Kidney (tissue), 14 donors: ENCODE measurements around the gene GPATCH2. TPM values are rescaled to one million over a fixed set of nuclear protein-coding genes. Genes with fewer than 3 reads are reported as not detected.

Experiments used
- DNase-seq, 5 donors: peaks; one replicate each; pipeline ENCODE4 v3.0.0-alpha.2; 2013 to 2020
- FAIRE-seq: peaks from 2 replicates; lab custom pipeline; 2012; peaks lifted over from hg19 to GRCh38; lab: Jason Lieb, UNC
- H3K27ac ChIP-seq, 2 donors: one replicate each; pipeline ENCODE4 v1.7.0; 2013; ENCODE audit warnings: low read depth in 2 of 2, low read length in 2 of 2, inconsistent platforms in 1 of 2
- H3K27me3 ChIP-seq: one replicate; pipeline ENCODE4 v1.7.1; 2013; ENCODE audit warnings: low read length, inconsistent platforms; ENCODE audit not compliant: control insufficient read depth, insufficient read depth
- H3K36me3 ChIP-seq, 3 donors: one replicate each; pipeline versions ENCODE4 v1.7.0 to v1.7.1; 2013; ENCODE audit warnings: low read length in 3 of 3, control low read depth in 1 of 3, inconsistent platforms in 1 of 3; ENCODE audit not compliant: insufficient read depth in 3 of 3, control insufficient read depth in 2 of 3
- H3K4me1 ChIP-seq, 3 donors: one replicate each; pipeline versions ENCODE4 v1.7.0 to v1.7.1; 2013; ENCODE audit warnings: low read length in 3 of 3, inconsistent platforms in 1 of 3, low read depth in 1 of 3; ENCODE audit not compliant: control insufficient read depth in 2 of 3, insufficient read depth in 2 of 3
- H3K4me3 ChIP-seq, 3 donors: one replicate each; pipeline versions ENCODE4 v1.7.0 to v1.8.1; 2013; ENCODE audit warnings: low read length in 3 of 3, control low read depth in 1 of 3, inconsistent platforms in 1 of 3
- H3K9ac ChIP-seq, 3 donors: one replicate each; pipeline versions ENCODE4 v1.7.0 to v1.7.1; 2013; ENCODE audit warnings: low read length in 3 of 3, control low read depth in 1 of 3, inconsistent platforms in 1 of 3
- H3K9me3 ChIP-seq, 3 donors: one replicate each; pipeline versions ENCODE4 v1.7.0 to v1.7.1; 2013; ENCODE audit warnings: low read length in 3 of 3, control low read depth in 1 of 3, inconsistent platforms in 1 of 3; ENCODE audit not compliant: control insufficient read depth in 2 of 3, insufficient read depth in 1 of 3
- intact Hi-C: fragments of 100-400 bp; cut with DNase I; formaldehyde crosslinking; loops from one replicate; pipeline ENCODE4 v1.11.1; 2022
- polyA plus RNA-seq: library from polyadenylated mRNA; stranded (reverse); fragments of 350-450 nt; fragmentation: Illumina TruSeq; extraction: RNeasy Lipid Tissue Mini Kit (QIAGEN cat#74804); gene quantifications from one replicate; pipeline ENCODE4 v1.2.3, GENCODE V29; 2014; ENCODE audit warnings: low read depth, low replicate concordance; ENCODE audit not compliant: insufficient read depth
- total RNA-seq: library from RNA; stranded (reverse); fragmentation: NEBNext Ultra II Directional; extraction: Animal tissue kit (Norgen Biotek cat#: 25700); gene quantifications from one replicate; pipeline ENCODE4 v1.2.1, GENCODE V29; 2021
- TF ChIP-seq, protein P1 (sequence below): IDR thresholded peaks from 3 replicates; pipeline ENCODE4 v1.5.1; 2012; ENCODE audit warnings: mild to moderate bottlenecking, moderate library complexity, borderline replicate concordance; ENCODE audit not compliant: insufficient read depth; ENCODE audit errors: extremely low read depth
- donor health status: control.
- donor health status: control.
- donor health status: control.
- donor health status: control.
- donor health status: control.
- donor health status: DM: yes; HTN: yes; CAD: no.
- donor health status: Normal renal cell carcinoma (clear cell type).

GPATCH2 gene
- total and polyA plus RNA-seq, 2 donors from 2014 or later: 3.9 to 18.7 TPM

DNA sequence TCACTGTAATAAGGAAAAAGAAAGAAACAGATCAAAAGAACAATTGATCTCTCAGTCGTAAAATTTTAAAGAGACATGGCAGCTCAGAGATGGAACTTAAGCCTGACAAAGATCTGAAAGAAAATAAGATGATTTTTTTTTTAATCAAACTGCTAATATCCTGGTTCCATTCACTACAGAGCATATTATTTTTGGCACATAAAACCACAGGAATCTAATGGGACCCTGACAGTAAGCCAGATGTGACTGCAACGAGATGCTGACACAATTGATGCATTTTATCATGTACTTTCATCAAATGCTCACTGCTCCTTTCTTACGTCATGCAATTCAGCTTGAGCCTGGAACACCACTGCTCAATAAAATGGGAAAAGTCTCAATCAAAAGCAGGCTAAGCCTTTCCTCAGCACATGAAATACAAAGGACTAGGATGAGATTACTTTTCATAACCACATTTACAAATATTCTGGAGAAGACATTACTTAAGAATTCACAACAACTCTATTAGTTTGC lies 16.6 kb downstream of the GPATCH2 start:
- no peaks in the 10 kb centered on the region for H3K4me1 ChIP-seq
- intact Hi-C loops: no loop called here
- H3K9ac ChIP-seq: no peak overlapping the region
- H3K4me3 ChIP-seq: no peak overlapping the region
- no peaks in the 10 kb centered on the region for H3K27me3 ChIP-seq
- FAIRE-seq (no peak), DNase-seq (no peak)
- TF ChIP-seq, protein P1, sequence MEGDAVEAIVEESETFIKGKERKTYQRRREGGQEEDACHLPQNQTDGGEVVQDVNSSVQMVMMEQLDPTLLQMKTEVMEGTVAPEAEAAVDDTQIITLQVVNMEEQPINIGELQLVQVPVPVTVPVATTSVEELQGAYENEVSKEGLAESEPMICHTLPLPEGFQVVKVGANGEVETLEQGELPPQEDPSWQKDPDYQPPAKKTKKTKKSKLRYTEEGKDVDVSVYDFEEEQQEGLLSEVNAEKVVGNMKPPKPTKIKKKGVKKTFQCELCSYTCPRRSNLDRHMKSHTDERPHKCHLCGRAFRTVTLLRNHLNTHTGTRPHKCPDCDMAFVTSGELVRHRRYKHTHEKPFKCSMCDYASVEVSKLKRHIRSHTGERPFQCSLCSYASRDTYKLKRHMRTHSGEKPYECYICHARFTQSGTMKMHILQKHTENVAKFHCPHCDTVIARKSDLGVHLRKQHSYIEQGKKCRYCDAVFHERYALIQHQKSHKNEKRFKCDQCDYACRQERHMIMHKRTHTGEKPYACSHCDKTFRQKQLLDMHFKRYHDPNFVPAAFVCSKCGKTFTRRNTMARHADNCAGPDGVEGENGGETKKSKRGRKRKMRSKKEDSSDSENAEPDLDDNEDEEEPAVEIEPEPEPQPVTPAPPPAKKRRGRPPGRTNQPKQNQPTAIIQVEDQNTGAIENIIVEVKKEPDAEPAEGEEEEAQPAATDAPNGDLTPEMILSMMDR: no peak
- H3K36me3 ChIP-seq: peaks cover 0 to 5% (median 2%) of the 10 kb centered on the region in 3 donors
- H3K9me3 ChIP-seq: no peaks in the 10 kb centered on the region
- H3K27ac ChIP-seq: no peak overlapping the region

- Histone ChIP-seq H3K9ac (no peak overlapping the region), H3K9me3 (no peaks in the 10 kb centered on the region), H3K4me3 (no peak overlapping the region), H3K27ac (no peak overlapping the region), H3K4me1 (no peaks in the 10 kb centered on the region), H3K36me3 (peaks cover 0 to 8% (median 4%) of the 10 kb centered on the region in 3 donors), H3K27me3 (no peaks in the 10 kb centered on the region)
- no peak for FAIRE-seq
- TF ChIP-seq, protein P1: no peak
- intact Hi-C loops: no loop called here
- no peak for DNase-seq
These were observed 25.5 kb downstream of the GPATCH2 start for GRCh38 chr1:217605390-217605789.

GRCh38 chr1:217602380-217602779 lies 28.5 kb downstream of the GPATCH2 start:
- H3K27ac ChIP-seq: no peak overlapping the region
- peaks cover 0 to 4% (median 3%) of the 10 kb centered on the region in 3 donors for H3K36me3 ChIP-seq
- no peaks in the 10 kb centered on the region for H3K4me1 ChIP-seq
- no peaks in the 10 kb centered on the region for H3K9me3 ChIP-seq
- no peak overlapping the region for H3K9ac ChIP-seq
- no peak for DNase-seq
- no peak overlapping the region for H3K4me3 ChIP-seq
- intact Hi-C loops: no loop called here
- no peaks in the 10 kb centered on the region for H3K27me3 ChIP-seq
- TF ChIP-seq, protein P1: no peak
- no peak for FAIRE-seq

DNA sequence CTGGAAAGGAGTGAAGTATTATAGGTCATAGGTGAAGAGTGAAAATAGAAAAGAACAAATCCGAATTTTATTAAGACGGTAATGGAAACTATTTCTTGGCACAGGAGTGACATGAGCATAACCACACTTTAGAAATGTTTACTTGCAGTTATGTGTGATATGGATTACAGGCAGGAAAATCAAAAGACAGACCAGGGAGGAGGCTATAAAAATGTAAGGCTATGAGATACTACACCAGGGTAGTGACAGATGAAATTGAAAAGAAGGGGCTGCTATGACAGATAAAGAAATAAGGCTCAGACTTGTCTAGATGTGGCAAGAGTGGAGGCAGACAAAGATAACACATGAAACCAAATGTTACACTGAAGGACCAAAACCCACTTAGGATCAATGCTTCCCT lies 31.7 kb downstream of the GPATCH2 start:
- intact Hi-C loops: no loop called here
- Histone ChIP-seq H3K27ac (no peak overlapping the region), H3K9ac (no peak overlapping the region), H3K27me3 (no peaks in the 10 kb centered on the region), H3K4me1 (no peaks in the 10 kb centered on the region), H3K9me3 (no peaks in the 10 kb centered on the region), H3K4me3 (no peak overlapping the region), H3K36me3 (peaks cover 0 to 2% (median 0%) of the 10 kb centered on the region in 3 donors)
- DNase-seq (no peak), FAIRE-seq (no peak)
- TF ChIP-seq, protein P1: no peak
